Stimulated activated CD8-positive, alpha-beta memory T cell treated with anti-CD3 and anti-CD28 coated beads, Interleukin-7, amount 100 ng/mL, for 48 hours (primary cell): ENCODE measurements around the gene VDAC1.

Source experiments
- DNase-seq, 2 donors: peaks; one replicate each; pipeline ENCODE4 v3.0.0-alpha.2; 2020; ENCODE audit warnings: low read depth in 1 of 2; ENCODE audit errors: extremely low read depth in 1 of 2

Gene VDAC1

DNA sequence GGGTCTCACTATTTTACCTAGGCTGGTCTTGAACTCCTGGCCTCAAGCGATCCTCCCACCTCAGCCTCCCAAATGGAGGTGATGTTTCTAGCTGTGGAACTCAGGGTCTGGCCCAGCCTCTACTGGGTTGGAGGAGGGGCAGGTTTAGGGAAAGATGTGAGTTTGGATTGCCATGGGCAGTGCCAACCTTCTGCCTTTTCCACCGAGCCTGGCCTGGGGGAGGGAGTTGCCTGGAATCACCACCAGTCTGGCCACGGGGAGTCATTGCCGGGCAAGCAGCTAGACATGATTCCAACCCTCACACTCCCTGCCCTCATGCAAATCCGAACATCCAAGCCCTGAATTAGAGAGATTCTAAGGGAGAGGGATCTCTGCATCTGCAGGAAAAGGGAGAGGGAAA, 21.0 kb upstream of the VDAC1 start:
- no peak for DNase-seq

DNA sequence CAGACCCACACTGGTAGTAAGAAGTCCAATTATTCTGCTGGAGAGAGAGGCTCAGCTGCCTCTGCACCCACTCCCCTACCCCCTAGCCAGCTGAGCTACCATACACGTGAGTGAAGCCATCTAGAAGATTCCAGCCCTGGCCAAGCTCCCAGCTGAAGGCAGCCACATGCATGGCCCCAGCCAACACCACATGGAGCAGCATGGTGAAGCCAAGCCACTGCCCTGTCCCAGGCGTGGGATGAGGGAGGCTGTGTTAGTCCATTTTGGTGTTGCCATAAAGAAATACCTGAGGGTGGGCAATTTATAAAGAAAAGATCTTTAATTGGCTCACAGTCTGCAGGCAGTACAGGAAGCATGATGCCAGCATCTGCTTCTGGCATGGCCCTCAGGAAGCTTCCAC, 20.0 kb upstream of the VDAC1 start:
- DNase-seq = no peak

DNA sequence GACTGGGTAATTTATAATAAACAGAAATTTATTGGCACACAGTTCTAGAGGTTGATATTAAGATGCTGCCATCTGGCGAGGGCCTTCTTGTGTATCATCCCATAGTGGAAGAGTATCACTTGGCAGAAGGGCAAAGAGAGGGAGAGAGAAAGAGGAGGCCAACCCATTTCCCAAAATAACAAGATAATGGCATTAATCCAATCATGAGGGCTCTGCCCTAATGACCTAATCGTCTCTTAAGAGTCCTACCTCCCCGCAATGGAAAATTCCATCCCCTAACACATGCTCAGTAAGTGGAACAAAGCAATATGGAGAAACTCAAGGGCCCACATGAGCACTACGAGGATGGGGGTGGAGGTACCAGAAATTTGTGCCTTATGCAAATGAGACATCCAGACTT, 17.6 kb upstream of the VDAC1 start:
- DNase-seq = no peak

DNA sequence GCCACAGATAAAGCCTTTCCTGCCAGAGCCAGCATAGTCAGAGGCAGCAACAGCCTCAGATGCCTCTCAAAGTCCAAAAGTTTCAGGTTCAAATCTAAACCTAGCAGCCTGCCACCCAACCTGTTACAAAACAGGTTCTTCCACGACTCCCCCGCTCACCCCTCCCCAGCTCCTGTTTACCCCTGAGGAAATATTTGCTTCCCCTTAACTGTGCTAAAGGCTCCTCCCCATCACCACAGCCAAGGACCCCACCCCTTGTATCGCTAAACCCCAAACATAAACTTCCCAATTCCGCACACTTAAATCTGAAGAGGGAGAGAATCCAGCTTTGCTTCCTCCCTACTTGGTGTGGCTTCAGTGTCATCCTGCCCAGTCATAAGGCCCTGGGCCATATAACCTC, 15.4 kb upstream of the VDAC1 start:
- DNase-seq = no peak

DNA sequence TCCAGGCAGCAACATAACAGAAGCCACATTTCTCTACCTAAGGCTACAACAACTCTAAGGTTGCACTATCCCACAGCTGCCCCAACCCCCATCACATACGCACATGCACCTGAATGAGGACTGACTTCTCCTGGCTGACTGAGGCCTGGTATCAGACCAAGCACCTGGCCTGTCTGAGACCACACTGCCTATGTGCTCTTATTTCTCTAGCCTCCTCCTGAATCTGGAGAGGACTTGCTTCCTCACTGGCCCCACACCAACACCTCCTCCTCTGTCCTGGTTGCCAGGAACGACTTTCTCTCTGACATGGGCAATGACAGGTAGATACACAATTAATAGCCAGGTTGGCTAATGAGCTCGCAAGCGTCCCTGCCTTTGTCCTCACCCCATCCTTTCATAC, 14.9 kb upstream of the VDAC1 start:
- DNase-seq = no peak

DNA sequence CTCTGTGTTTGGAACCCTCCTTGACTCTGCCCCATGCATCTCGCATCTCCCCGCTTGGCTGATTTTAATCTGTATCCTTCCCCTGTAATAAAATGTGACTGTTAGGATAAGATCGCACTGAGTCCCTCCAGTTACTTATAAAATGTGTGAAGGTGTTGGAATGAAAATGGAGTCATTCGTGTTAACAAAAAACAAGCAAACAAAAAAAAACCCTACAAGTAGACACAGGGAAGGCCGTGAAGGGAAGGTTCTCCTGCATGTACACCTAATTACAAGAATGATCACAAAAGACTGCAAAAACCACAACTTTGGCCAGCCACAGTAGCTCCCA, 14.2 kb upstream of the VDAC1 start:
- no peak for DNase-seq

DNA sequence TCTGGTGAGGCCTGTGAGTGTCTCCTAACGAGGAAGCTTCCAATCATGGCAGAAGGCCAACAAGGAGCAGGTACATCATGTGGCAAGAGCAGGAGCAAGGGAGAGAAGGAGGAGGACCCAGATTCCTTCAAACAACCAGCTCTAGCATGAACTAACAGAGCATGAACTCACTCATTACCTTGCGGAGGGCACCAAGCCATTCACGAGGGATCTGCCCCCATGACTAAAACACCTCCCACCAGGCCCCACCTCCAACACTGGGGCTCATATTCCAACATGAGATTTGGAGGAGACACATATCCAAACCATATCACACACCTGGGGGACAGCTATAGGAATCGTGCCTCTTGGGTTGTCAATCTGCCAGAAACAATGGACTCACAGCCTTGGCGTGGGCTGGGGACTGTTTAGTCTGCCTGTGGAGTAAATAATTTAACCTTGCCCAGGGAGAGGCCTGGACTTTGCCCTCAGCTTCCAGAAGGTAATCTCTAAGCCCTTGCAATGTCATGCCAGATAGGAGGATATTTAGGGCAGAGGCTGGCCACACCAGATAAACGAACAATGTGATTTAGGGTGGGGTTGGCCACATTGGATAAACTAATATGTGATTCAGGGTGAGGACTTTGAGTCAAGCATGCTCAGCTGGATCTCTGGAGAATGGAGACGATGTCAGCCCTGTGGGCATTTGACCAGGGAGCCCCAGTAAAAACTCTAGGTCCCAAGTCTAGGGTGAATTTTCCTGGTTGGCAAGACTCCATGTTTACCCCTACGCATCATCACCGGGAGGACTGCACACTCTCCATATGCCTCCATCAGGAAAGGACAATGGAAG, 13.6 kb upstream of the VDAC1 start:
- no peak for DNase-seq

DNA sequence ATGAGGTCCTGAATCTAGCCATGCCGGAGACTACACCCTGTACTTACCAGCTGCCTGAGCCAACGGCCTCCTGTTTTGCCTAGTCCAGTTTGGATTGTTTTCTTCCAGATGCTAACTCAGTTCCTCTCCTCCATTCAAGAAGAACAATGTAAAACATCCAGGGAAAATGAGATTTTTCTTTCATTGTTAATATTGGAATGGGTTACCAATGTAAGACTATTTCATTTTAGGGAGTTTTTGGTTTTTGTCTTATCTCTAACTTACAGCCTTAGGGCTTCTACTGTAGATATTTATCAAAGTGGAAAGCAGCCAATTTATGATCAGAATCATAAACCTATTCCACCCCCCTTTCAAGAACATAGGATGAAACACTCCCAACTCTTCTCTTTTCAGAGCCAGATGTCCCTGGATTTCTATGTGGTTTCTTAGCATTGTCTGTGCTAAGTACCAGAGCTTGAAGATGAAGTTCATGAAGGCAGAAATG, 3.5 kb upstream of the VDAC1 start:
- no peak for DNase-seq

DNA sequence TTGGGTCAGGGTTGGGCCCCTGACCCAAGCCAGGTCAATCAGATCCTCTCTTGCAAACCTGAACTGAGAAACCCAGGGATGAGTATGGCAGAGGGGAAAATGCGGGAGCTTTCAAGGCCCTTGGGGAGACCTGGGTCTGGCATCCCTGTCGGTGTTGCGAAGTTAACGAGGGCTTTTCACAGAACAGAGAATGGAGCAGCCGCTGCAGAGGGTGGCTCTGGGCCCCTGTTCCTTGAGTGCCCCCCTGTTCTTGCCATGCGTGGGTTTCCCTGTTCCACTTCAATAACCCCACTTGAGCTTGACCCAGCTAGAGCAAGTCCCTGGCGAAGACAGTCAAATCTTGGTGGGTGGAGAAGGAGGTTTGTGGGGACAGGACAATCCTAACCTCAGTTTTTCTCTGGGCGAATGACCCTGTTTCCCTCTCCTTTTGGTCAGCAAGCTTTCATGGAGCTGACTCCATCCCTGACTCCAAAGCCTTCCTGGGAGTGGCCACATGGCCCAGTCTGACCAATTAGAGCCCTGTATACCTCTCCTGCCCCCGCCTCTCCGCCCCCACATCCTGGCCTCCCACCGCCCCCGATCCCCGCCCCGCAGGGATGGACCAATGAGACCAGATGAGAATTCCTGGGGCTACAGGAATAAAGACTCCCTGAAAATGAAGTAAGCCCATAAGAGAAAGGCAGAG, 2.9 kb upstream of the VDAC1 start:
- no peak for DNase-seq

DNA sequence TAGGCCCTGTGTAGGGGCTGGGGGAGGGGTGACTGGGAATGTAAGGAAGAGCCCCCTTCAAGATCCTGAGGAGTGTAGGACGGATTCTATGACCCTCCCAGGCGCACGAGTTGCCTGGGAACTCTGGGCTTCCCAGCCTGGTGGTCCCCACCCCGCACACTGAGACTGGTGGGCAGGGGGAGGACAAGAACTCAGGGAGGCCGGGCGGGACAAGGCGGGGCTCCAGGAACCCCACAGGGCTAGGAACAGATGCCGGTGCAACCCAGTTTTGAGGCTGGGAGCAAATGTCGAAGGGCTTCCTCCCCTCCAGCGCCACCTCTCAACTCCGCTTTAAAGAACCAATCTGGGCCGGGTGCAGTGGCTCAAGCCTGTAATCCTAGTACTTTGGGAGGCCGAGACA, 1.3 kb upstream of the VDAC1 start:
- DNase-seq = no peak

DNA sequence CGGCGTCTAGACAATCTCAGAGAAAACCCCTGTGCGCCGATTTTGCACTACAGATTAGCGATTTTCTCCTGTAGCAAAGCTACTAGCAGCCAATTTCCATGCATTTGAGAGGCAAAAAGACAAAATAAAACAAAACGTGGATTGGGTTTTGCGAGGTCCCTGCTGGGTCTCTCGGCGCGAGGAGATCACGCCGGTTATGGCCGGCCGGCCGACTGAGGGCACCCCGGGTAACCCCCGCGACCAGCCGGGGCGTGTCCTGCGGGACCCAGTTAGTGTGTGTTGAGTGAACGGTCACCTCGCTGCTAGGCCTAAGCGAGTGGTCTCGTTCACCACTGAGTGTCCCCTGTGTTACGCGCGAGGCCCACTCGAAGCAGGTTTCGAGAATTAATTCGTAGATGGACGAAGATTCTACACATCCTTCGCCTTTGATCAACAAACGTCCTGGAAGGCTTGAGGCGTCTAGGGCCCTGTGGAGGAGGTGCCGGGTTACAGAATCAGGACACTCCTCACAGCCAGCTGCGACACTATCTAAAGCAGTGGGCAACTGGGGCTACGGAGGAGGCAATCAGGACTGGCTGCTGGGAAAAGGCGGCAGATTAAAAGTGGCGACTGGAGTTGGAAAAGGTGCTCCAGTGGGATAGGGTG, 764 bp upstream of the VDAC1 start:
- no peak for DNase-seq

DNA sequence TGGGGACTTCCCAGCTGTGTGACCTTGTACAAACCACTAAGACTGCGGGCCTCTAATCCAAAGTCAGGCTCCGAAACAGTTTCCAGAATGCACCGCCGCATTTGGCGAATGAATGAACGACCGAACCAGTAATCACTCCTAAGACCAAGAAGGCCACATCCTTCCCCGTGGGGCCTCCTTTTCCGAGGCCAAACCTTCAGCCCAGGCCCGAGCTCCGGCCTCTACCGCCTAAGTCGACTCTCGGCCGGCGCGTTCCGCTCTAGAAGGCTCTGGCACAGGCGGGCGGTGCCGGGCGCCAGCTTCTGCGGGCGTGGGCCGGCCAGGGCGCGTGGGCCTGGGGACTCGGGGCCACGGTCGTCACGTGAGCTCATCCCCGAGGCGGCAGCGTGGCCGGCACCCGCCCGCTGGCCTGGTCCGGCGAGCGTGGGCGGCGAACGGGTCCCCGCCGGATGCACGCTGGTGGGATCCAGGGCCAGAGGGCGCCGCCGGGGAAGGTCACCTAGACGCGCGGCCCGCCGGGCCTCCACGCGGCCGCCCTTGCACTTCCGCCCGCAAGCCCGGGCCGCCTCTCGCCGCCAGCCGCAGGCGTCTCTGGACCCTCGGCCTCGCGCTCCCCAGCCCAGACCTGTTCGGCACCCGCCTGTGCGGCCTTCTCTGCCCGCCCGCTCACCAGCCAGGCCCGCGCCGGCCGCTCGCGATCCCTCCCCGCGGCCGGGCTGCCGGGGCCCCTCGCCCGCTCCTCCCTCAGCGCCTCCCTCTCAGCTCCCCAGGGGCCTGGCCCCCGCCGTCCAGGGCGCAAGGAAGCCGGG, 754 bp downstream of the VDAC1 start:
- peak; percentile 10 to 31 for DNase-seq

DNA sequence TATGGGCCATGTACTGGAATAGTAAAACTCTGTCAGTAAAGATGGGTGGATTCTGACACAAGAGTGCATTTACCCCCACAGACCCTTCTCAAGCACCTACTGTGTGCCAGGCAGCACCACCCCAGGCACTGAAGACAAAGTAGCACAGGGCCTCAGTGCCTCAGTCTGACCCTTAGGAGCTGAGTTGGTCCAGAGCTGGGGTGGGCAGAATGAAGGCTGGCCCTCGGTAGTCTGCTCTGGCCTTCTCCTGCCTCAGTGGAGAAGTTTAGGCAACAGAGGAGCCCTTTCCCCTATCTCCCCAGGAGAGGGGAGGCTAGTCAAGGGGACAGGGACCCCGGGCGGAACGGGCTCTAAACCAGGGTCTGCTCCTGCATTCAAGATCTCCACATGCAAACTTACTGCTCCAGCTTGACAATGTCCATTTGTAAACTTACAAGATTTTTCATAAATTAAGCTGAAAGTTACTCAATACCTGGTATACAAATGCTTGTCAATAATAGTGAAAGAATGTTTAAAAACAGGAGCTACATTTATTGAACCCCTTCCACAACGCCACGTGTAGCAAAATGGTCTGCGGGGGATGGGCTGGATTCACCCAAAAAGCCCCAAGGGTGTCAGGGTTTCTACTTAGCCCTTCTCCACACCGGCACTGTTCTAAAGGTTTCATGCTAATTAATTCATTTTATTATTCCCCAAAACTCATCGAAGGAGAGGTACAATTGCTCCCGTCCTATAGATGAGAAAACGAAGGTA, 1.5 kb downstream of the VDAC1 start:
- peak in 1 of 2 donors; percentile 9 for DNase-seq

DNA sequence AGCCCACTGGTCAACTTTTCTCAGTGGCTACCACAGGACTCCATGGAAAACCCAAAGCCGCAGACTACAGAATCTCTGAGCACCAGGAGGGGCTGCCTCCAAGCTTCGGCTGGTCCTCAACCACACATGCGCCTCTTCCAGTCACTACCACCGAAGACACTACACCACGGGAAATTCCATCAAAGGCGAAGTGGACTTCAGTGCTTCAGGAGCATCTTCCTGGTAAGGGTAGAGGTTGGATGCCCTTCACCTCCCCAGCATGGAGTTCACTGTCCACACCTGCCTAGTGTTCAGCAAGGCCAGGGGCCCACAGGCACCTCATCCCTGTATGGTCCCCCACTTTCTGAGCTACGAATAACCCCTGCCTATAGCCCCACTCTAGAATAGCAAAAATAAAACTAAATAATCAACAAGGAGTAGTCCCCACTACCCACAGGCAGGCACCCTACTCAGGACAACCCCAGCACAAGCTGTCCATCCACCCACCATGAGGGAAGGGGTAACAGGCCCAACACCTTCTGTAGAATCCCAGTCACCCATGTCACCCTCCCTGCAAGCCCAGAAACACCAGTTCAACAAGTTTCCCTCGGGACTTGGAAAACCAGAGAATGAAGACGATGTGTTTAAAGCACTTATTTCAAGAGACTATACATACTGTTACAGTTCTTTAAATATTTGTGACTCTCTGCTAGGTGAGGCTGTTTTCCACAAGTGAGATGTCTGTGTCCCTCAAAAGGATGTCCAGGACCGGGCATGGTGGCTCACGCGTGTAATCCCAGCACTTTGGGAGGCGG, 2.6 kb downstream of the VDAC1 start:
- DNase-seq = no peak

DNA sequence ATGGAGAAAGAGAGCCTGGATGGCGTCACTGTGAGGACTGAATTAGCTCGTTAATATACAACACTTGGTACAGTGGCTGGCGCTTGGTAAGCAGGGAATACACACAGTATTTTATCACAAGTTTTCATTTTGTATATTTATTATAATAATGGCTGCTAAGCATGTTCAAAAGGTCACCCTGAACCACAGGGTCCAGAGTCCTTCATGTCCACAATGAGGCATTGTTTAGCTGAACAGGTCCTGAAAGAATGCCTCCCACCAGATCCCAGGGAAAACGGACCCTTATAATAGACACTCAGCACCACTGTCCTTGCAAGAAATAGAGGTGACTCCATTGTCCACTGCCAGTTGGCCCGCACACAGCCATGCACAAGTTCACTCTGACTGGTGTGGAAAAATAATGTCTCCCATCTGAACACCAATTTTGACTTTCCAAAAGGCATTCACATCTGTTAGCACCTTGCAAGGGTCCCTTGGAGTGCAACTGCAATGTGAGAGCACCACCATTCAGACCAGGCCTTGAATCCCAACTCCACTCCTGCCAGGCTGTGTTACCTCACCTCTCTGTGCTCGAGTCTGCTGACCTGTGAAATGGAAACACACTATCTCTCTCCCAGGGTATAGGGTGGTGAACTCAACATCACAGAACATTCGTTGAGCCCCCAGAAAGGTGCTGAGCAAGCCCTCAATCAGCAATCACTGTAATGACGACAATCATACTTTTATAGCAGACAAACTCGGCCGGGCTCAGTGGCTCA, 3.9 kb downstream of the VDAC1 start:
- DNase-seq = no peak

DNA sequence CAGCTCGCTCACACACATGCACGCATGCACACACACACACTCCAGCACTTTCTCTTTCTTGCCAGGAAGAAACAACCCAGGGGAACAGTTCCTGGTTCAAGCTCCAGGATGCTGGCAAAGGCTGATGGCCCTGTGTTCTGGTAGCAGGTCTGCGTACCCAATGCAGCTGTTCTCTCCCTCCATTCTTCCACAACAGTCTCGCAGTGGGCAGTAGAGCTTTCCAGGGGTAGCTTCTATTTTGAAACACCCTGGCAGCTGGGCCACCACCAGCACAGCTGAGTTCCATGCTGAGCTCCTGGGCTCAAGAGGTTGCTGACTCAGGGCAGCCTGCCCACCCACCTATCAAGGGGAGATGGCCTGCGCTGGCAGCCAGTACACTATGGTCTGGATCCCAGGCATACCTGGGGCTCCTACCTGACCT, 4.7 kb downstream of the VDAC1 start:
- no peak for DNase-seq

DNA sequence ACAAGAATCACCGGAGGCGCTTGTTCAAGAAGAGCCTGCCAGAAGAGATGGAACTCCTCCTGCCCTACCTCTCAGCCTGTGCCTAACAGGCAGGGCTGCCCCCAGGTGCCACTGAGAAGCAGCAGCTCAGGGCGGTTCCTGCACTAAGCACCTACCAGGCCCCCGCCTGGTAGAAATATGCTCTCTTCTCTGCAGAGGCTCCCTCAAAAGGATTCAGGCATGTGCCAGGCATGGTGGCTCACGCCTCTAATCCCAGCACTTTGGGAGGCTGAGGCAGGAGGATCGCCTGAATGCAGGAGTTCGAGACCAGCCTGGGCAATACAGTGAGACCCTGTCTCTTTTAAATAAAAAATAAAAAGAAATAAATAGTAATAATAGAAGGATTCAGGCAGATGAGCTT, 6.0 kb downstream of the VDAC1 start:
- DNase-seq = no peak

DNA sequence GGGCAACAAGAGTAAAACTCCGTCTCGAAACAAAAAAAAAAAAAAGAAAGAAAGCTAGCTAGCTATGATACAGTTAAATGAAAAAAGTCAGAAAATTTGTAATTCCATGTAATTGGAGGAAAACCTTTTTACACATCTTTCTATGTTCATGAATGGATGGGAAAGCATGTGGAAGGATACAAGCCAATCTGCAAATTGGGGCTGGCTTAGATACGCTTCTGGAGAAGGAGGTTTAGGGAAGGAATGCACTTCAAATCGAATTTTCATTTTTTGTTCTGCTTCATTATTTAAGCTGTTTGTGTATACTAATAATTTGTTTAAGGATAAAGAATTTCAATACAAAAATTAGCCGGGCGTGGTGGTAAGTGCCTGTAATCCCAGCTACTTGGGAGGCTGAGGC, 6.7 kb downstream of the VDAC1 start:
- DNase-seq = no peak

DNA sequence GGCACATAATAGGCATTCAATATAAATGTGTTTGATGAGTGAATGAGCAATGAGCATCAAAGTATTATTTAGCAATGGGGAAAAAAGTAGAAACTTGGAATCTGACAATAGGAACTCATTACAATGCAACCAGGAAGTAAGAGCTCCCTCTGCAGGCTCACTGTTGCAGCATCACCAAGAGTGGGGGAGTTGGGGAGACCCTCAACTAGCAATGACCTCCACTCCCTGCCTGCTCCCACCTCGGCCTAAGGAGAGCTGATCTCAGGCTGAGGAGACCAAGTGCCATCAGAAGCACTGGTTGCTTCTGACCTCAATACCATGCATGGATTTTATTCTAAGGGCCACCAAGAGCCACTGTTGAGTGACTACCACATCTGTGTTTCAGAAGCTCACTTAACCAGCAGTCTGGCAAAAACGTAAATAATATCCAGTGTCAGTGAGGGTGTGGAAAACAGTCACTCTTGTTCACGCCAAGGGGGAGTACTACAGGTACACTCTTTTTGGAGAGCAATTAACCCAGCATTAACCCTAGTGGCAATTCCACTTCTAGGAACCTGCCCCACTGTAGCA, 8.0 kb downstream of the VDAC1 start:
- no peak for DNase-seq
